Measurements from ENCODE around the gene RGL3.
"Not testable (repeated sequence)": the region's sequence is repeated elsewhere in the genome, so short reads cannot be mapped to it uniquely, and the experiment has no call there.

The RGL3 gene

GRCh38 chr19:11406703-11407236, 12.3 kb downstream of the RGL3 start:
- 82% methylated on average over 10 of the region's 12 CpGs for WGBS (ENCODE audit: insufficient coverage)

DNA sequence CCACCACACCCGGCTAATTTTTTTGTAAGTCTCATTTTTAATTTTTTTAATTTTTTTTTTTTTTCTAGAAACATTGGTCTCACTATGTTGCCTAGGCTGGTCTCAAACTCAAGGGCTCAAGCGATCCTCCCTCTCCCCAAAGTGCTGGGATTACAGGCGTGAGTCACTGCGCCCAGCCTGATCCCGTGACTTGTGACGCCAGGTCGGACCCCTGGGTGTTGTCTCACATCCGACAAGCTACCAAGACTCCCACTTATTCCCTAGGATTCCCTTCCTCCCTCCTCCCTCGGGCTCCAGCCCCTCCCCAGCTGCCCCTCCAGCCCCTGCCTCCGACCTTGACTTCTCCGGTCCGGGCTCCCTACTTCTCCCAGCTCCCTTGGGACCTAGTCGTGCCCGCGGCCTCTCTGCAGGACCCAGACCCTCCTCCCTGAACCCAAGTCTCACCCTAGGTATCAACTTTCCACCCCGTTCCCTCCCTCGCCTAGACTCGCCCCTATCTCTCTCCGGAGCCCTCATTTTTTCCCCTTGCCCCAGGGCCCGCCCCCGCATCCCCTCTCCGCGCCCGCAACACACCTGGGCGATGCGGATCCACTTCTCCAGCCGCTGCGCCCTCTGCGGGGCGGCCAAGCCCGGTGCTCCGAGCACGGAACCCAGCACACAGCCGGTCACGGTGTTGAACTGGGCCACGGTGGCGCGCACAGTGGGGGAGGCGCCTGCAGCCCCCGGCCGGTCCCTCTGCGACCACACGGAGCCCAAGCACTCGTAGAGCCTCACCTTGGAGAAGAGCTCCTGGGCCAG, 13.1 kb downstream of the RGL3 start:
- DNase-seq: no peak
- H3K9me3 ChIP-seq (ENCODE audit: control extremely low read depth in 1 of 5, control insufficient read depth in 4 of 5, insufficient read depth in 2 of 5, low read depth in 1 of 5, low read length in 4 of 5): no peaks in the 10 kb centered on the region

More at GRCh38 chr19:11406703-11407236, 12.3 kb downstream of the RGL3 start:
- H3K27me3 ChIP-seq (replicated peaks in 2 of 5; ENCODE audit: control insufficient read depth in 4 of 5, insufficient read depth in 5 of 5, low read length in 4 of 5): peaks cover 0 to 13% (median 5%) of the 10 kb centered on the region in 5 experiments
- H3K27ac ChIP-seq (ENCODE audit: insufficient read depth in 1 of 2, low read depth in 1 of 2, low read length in 2 of 2, poor library complexity in 1 of 2, severe bottlenecking in 2 of 2); H3K4me3 ChIP-seq (ENCODE audit: control insufficient read depth in 1 of 7, extremely low read depth in 1 of 7, insufficient read depth in 4 of 7, low read depth in 2 of 7, low read length in 6 of 7); H3K36me3 ChIP-seq (ENCODE audit: control insufficient read depth in 4 of 4, insufficient read depth in 4 of 4, low read length in 3 of 4); H3K9me3 ChIP-seq (ENCODE audit: control extremely low read depth in 1 of 5, control insufficient read depth in 4 of 5, insufficient read depth in 2 of 5, low read depth in 1 of 5, low read length in 4 of 5); DNase-seq; POLR2A ChIA-PET; H3K4me1 ChIP-seq (ENCODE audit: control extremely low read depth in 1 of 4, control insufficient read depth in 4 of 4, insufficient read depth in 4 of 4, low read length in 3 of 4): not testable (repeated sequence)
- CTCF ChIA-PET: interaction anchor here (0.7 to 4.4 kb wide), 11 partner anchors 9 to 139 kb away, joined by 3 to 36 read pairs (median 4); partner anchors contain the start of gene EPOR

GRCh38 chr19:11404588-11405222, 14.4 kb downstream of the RGL3 start:
- Histone ChIP-seq H3K27ac (ENCODE audit: insufficient read depth in 1 of 2, low read depth in 1 of 2, low read length in 2 of 2, poor library complexity in 1 of 2, severe bottlenecking in 2 of 2) (no peak overlapping the region), H3K9me3 (ENCODE audit: control extremely low read depth in 1 of 5, control insufficient read depth in 4 of 5, insufficient read depth in 2 of 5, low read depth in 1 of 5, low read length in 4 of 5) (no peaks in the 10 kb centered on the region), H3K4me3 (ENCODE audit: control insufficient read depth in 1 of 7, extremely low read depth in 1 of 7, insufficient read depth in 4 of 7, low read depth in 2 of 7, low read length in 6 of 7) (no peak overlapping the region), H3K36me3 (ENCODE audit: control insufficient read depth in 4 of 4, insufficient read depth in 4 of 4, low read length in 3 of 4) (no peaks in the 10 kb centered on the region), H3K27me3 (replicated peaks in 2 of 5; ENCODE audit: control insufficient read depth in 4 of 5, insufficient read depth in 5 of 5, low read length in 4 of 5) (peaks cover 0 to 13% (median 4%) of the 10 kb centered on the region in 5 experiments), H3K4me1 (ENCODE audit: control extremely low read depth in 1 of 4, control insufficient read depth in 4 of 4, insufficient read depth in 4 of 4, low read length in 3 of 4) (peaks cover 0 to 3% (median 0%) of the 10 kb centered on the region in 4 experiments)
- ChIA-PET CTCF (interaction anchor here (1.6 to 4.4 kb wide), 3 partner anchors 13 to 23 kb away, joined by 5 to 36 read pairs (median 6); partner anchors contain the start of genes EPOR and RGL3), POLR2A (no interaction called here)
- DNase-seq: no peak
- WGBS (ENCODE audit: insufficient coverage): 73% methylated on average over 8 of the region's 9 CpGs

More for the DNA sequence above, 13.1 kb downstream of the RGL3 start:
- POLR2A ChIA-PET: interaction anchor here (0.6 kb wide), 1 partner anchor 22 kb away, joined by 11 read pairs; no protein-coding TSS in a partner anchor
- Histone ChIP-seq H3K36me3 (ENCODE audit: control insufficient read depth in 4 of 4, insufficient read depth in 4 of 4, low read length in 3 of 4) (no peaks in the 10 kb centered on the region), H3K27ac (ENCODE audit: insufficient read depth in 1 of 2, low read depth in 1 of 2, low read length in 2 of 2, poor library complexity in 1 of 2, severe bottlenecking in 2 of 2) (no peak overlapping the region), H3K4me1 (ENCODE audit: control extremely low read depth in 1 of 4, control insufficient read depth in 4 of 4, insufficient read depth in 4 of 4, low read length in 3 of 4) (peaks cover 0 to 3% (median 0%) of the 10 kb centered on the region in 4 experiments), H3K27me3 (replicated peaks in 2 of 5; ENCODE audit: control insufficient read depth in 4 of 5, insufficient read depth in 5 of 5, low read length in 4 of 5) (peaks cover 0 to 13% (median 4%) of the 10 kb centered on the region in 5 experiments), H3K4me3 (ENCODE audit: control insufficient read depth in 1 of 7, extremely low read depth in 1 of 7, insufficient read depth in 4 of 7, low read depth in 2 of 7, low read length in 6 of 7) (no peak overlapping the region)
- CTCF ChIA-PET: interaction anchor here (0.7 to 4.4 kb wide), 10 partner anchors 9 to 138 kb away, joined by 3 to 36 read pairs (median 4); partner anchors contain the start of gene EPOR
- WGBS (ENCODE audit: insufficient coverage): 39% methylated on average over 38 of the region's 44 CpGs

GRCh38 chr19:11401808-11402543, 17.1 kb downstream of the RGL3 start:
- POLR2A ChIA-PET: interaction anchor here (1.1 kb wide), 1 partner anchor 33 kb away, joined by 3 read pairs; the partner anchor contains the start of gene ODAD3
- no peak overlapping the region for H3K4me3 ChIP-seq (ENCODE audit: control insufficient read depth in 1 of 7, extremely low read depth in 1 of 7, insufficient read depth in 4 of 7, low read depth in 2 of 7, low read length in 6 of 7)
- DNase-seq: no peak
- CTCF ChIA-PET: interaction anchor here (1.1 to 1.7 kb wide), 3 partner anchors 11 to 84 kb away, joined by 3 to 5 read pairs (median 4); no protein-coding TSS in a partner anchor
- 93% methylated on average over 6 of the region's 9 CpGs for WGBS (ENCODE audit: insufficient coverage)
- H3K4me1 ChIP-seq (ENCODE audit: control extremely low read depth in 1 of 4, control insufficient read depth in 4 of 4, insufficient read depth in 4 of 4, low read length in 3 of 4): peaks cover 0 to 3% (median 0%) of the 10 kb centered on the region in 4 experiments
- H3K27me3 ChIP-seq (replicated peaks in 2 of 5; ENCODE audit: control insufficient read depth in 4 of 5, insufficient read depth in 5 of 5, low read length in 4 of 5): peaks cover 0 to 10% (median 4%) of the 10 kb centered on the region in 5 experiments
- no peak overlapping the region for H3K27ac ChIP-seq (ENCODE audit: insufficient read depth in 1 of 2, low read depth in 1 of 2, low read length in 2 of 2, poor library complexity in 1 of 2, severe bottlenecking in 2 of 2)
- H3K36me3 ChIP-seq (ENCODE audit: control insufficient read depth in 4 of 4, insufficient read depth in 4 of 4, low read length in 3 of 4): no peaks in the 10 kb centered on the region
- no peaks in the 10 kb centered on the region for H3K9me3 ChIP-seq (ENCODE audit: control extremely low read depth in 1 of 5, control insufficient read depth in 4 of 5, insufficient read depth in 2 of 5, low read depth in 1 of 5, low read length in 4 of 5)

DNA sequence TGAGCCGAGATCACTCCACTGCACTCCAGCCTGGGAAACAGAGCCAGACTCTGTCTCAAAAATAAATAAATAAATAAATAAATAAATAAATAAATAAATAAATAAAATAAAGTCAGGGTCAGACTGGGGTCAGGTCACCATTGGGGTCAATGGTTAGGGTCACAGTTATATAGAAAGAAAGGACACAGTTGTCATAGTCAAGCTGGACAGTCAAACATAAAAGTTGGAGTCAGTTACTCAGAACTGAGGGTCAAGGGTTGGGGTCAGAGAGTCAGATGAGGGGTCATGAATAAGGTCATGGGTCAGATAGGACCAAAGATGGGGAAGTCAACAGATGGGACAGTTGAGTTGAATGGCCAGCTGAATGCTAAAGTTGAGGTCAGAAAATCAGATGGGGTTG, 18.3 kb downstream of the RGL3 start:
- H3K4me1 ChIP-seq (ENCODE audit: control extremely low read depth in 1 of 4, control insufficient read depth in 4 of 4, insufficient read depth in 4 of 4, low read length in 3 of 4): no peaks in the 10 kb centered on the region
- peaks cover 0 to 3% (median 0%) of the 10 kb centered on the region in 5 experiments for H3K27me3 ChIP-seq (replicated peaks in 2 of 5; ENCODE audit: control insufficient read depth in 4 of 5, insufficient read depth in 5 of 5, low read length in 4 of 5)
- WGBS (ENCODE audit: insufficient coverage): no CpG with 5 or more reads among the region's 1 CpG
- CTCF ChIA-PET: interaction anchor here (0.6 kb wide), 1 partner anchor 15 kb away, joined by 3 read pairs; no protein-coding TSS in a partner anchor
- POLR2A ChIA-PET: interaction anchor here (0.6 kb wide), 1 partner anchor 42 kb away, joined by 3 read pairs; no protein-coding TSS in a partner anchor
- DNase-seq: no peak
- no peaks in the 10 kb centered on the region for H3K9me3 ChIP-seq (ENCODE audit: control extremely low read depth in 1 of 5, control insufficient read depth in 4 of 5, insufficient read depth in 2 of 5, low read depth in 1 of 5, low read length in 4 of 5)
- no peak overlapping the region for H3K4me3 ChIP-seq (ENCODE audit: control insufficient read depth in 1 of 7, extremely low read depth in 1 of 7, insufficient read depth in 4 of 7, low read depth in 2 of 7, low read length in 6 of 7)
- no peaks in the 10 kb centered on the region for H3K36me3 ChIP-seq (ENCODE audit: control insufficient read depth in 4 of 4, insufficient read depth in 4 of 4, low read length in 3 of 4)
- no peak overlapping the region for H3K27ac ChIP-seq (ENCODE audit: insufficient read depth in 1 of 2, low read depth in 1 of 2, low read length in 2 of 2, poor library complexity in 1 of 2, severe bottlenecking in 2 of 2)

DNA sequence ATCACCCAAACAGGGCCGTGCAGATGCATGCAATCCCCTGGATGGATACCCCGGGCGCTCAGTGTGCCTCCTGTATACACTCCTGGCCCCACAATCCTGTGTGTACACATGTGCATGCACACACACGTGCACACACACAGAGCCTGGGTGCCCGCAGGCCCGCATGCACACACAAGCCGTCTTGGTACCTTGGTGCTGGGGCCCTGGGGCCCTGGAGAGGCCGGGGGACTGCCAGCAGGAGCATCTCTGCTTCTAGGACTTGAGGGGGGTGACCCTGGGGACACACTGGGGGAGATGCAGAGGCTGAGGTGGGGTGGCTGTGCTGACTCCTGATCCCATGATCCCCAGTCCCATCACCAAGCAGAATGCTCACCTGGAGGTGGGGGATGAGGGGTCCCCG, 19.4 kb downstream of the RGL3 start:
- WGBS (ENCODE audit: insufficient coverage): 96% methylated on average over 7 of the region's 9 CpGs
- H3K4me1 ChIP-seq (ENCODE audit: control extremely low read depth in 1 of 4, control insufficient read depth in 4 of 4, insufficient read depth in 4 of 4, low read length in 3 of 4): no peaks in the 10 kb centered on the region
- H3K36me3 ChIP-seq (ENCODE audit: control insufficient read depth in 4 of 4, insufficient read depth in 4 of 4, low read length in 3 of 4): no peaks in the 10 kb centered on the region
- no peak for DNase-seq
- POLR2A ChIA-PET: no interaction called here
- CTCF ChIA-PET: interaction anchor here (1.8 to 2.6 kb wide), 2 partner anchors 9 to 16 kb away, joined by 5 to 10 read pairs; partner anchors contain the start of gene EPOR
- no peak overlapping the region for H3K4me3 ChIP-seq (ENCODE audit: control insufficient read depth in 1 of 7, extremely low read depth in 1 of 7, insufficient read depth in 4 of 7, low read depth in 2 of 7, low read length in 6 of 7)
- peaks cover 0 to 3% (median 0%) of the 10 kb centered on the region in 5 experiments for H3K27me3 ChIP-seq (replicated peaks in 2 of 5; ENCODE audit: control insufficient read depth in 4 of 5, insufficient read depth in 5 of 5, low read length in 4 of 5)
- H3K27ac ChIP-seq (ENCODE audit: insufficient read depth in 1 of 2, low read depth in 1 of 2, low read length in 2 of 2, poor library complexity in 1 of 2, severe bottlenecking in 2 of 2): no peak overlapping the region
- no peaks in the 10 kb centered on the region for H3K9me3 ChIP-seq (ENCODE audit: control extremely low read depth in 1 of 5, control insufficient read depth in 4 of 5, insufficient read depth in 2 of 5, low read depth in 1 of 5, low read length in 4 of 5)

Data from common myeloid progenitor, CD34-positive (primary cell).